RWPE1 (cell line): ENCODE results near the gene ATXN1.

Experiments used
- CTCF ChIA-PET: fragments of 350-600 bp; sonication (Branson Sonifier 250); formaldehyde crosslinking; extraction: SDS; loops from one replicate; lab custom pipeline; 2021; lab: Yijun Ruan, JAX
- POLR2A ChIA-PET: fragments of 400-600 bp; formaldehyde crosslinking; extraction: SDS; loops from one replicate; lab custom pipeline; 2020; ENCODE audit warnings: antibody characterized with exemption; ENCODE audit not compliant: low non-redundant PET; lab: Yijun Ruan, JAX
- DNase-seq: peaks from one replicate; pipeline ENCODE4 v3.0.0; 2012; ENCODE audit warnings: low spot score
- H3K27ac ChIP-seq: fragments of 450-650 bp; 2 replicates; pipeline ENCODE4 v1.5.1; 2017
- TF ChIP-seq, protein P1 (sequence below): fragments of 450-650 bp; conservative IDR thresholded peaks from 2 replicates; pipeline ENCODE4 v1.5.1; 2017; ENCODE audit warnings: low read depth, mild to moderate bottlenecking

Gene ATXN1

DNA sequence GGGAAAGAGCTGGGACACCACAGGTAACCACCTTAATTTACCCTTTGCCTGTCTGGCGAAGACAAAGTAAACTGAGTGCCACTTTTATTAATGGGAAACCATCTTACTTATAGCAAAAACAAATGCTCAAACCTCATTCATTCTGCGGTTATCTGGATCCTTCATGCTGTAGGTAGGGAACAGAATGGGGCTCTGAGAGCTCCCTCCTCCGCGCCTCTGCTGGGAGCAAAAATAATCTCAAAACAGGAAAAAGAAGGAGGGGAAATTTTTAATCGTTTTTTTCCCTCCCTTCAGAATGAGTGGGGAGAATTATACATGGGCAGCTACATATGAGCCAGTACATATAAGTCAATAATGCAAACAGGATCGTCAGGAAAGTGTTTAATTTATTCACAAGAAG, 345.6 kb downstream of the ATXN1 start:
- no peak for DNase-seq
- TF ChIP-seq, protein P1, sequence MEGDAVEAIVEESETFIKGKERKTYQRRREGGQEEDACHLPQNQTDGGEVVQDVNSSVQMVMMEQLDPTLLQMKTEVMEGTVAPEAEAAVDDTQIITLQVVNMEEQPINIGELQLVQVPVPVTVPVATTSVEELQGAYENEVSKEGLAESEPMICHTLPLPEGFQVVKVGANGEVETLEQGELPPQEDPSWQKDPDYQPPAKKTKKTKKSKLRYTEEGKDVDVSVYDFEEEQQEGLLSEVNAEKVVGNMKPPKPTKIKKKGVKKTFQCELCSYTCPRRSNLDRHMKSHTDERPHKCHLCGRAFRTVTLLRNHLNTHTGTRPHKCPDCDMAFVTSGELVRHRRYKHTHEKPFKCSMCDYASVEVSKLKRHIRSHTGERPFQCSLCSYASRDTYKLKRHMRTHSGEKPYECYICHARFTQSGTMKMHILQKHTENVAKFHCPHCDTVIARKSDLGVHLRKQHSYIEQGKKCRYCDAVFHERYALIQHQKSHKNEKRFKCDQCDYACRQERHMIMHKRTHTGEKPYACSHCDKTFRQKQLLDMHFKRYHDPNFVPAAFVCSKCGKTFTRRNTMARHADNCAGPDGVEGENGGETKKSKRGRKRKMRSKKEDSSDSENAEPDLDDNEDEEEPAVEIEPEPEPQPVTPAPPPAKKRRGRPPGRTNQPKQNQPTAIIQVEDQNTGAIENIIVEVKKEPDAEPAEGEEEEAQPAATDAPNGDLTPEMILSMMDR: no peak
- H3K27ac ChIP-seq: no peak overlapping the region
- ChIA-PET CTCF (interaction anchor here (0.6 kb wide), 1 partner anchor 84 kb away, joined by 6 read pairs; no protein-coding TSS in a partner anchor), POLR2A (no interaction called here)

DNA sequence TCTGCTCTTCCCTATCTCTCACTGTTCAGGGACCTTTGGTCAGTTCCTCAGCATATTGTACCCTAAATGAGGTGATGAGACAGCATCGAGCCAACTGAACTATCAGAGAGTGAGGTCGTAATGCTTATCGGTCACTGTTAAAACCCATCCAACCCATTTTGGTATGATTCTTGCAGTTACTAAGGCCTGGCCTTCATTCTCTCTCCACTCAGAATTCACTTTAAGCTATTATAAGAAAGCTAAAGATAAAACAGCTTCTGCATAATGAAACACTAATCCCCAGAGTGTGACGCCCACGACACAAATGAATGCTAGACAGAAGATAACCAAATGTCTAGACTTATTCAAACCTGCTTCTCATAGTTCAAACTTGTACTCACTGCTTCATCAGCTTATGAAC, 347.1 kb downstream of the ATXN1 start:
- ChIA-PET POLR2A (no interaction called here), CTCF (interaction anchor here (0.5 to 0.9 kb wide), 2 partner anchors 20 to 78 kb away, joined by 3 read pairs; no protein-coding TSS in a partner anchor)
- TF ChIP-seq, protein P1: no peak
- no peak overlapping the region for H3K27ac ChIP-seq
- no peak for DNase-seq

DNA sequence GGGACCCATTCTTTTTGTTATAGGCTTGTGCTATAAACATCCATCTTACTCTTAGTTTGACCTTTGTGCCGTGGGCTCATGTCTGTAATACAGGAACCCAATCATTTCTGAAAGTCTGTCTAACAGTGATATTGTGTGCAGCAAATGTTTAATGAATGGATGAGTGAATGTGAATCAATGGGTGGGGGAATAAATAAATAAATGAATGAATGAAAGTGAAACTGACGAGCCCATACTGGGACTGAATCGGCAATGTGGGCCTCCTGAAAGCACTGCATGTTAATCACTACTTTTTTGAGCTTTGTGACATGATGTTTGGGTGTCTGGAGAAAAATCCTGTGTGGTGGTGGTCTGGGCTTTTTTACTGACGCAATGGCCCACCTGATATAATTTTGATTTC, 347.9 kb downstream of the ATXN1 start:
- no peak overlapping the region for H3K27ac ChIP-seq
- ChIA-PET CTCF (no interaction called here), POLR2A (no interaction called here)
- TF ChIP-seq, protein P1: no peak
- no peak for DNase-seq

DNA sequence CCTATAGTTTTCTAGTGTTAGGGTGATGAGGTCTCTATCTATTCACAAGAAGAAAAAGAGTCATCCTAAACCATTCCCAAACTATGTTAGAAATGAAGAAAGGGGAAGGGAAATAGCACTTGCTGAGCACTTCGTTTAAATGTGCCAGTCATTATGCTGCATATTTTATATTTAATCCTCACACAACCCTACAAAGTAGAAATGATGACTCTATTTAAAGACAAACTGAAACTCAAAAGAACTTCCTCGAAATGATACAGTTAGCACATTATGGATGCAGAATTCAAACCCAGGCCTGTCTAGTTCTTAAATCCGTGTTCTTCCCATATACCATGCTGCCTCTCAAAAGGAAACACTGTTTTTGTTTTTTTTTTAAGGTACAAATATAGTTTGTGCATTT, 348.3 kb downstream of the ATXN1 start:
- H3K27ac ChIP-seq: no peak overlapping the region
- ChIA-PET POLR2A (no interaction called here), CTCF (no interaction called here)
- DNase-seq: no peak
- TF ChIP-seq, protein P1: no peak

DNA sequence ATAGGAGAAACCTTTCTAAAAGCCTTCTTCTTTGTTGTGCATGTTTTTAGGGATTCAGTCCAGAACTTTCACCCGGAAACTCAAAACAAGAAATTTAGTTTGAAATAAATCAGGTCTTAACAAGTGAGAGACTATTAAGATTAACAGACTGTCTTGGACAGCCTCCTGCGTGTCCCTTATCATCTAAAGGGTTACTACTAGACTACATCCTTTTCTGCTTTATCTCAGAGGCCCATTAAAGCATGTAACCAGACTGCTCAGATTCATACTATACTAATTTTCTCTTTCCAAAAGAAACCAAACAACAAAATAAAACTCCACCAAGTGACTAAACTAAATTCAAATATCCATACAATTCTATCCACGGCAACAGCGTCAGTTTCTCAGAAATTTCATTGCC, 349.1 kb downstream of the ATXN1 start:
- ChIA-PET POLR2A (no interaction called here), CTCF (interaction anchor here (0.7 kb wide), 1 partner anchor 12 kb away, joined by 3 read pairs; no protein-coding TSS in a partner anchor)
- H3K27ac ChIP-seq: no peak overlapping the region
- TF ChIP-seq, protein P1: no peak
- no peak for DNase-seq

DNA sequence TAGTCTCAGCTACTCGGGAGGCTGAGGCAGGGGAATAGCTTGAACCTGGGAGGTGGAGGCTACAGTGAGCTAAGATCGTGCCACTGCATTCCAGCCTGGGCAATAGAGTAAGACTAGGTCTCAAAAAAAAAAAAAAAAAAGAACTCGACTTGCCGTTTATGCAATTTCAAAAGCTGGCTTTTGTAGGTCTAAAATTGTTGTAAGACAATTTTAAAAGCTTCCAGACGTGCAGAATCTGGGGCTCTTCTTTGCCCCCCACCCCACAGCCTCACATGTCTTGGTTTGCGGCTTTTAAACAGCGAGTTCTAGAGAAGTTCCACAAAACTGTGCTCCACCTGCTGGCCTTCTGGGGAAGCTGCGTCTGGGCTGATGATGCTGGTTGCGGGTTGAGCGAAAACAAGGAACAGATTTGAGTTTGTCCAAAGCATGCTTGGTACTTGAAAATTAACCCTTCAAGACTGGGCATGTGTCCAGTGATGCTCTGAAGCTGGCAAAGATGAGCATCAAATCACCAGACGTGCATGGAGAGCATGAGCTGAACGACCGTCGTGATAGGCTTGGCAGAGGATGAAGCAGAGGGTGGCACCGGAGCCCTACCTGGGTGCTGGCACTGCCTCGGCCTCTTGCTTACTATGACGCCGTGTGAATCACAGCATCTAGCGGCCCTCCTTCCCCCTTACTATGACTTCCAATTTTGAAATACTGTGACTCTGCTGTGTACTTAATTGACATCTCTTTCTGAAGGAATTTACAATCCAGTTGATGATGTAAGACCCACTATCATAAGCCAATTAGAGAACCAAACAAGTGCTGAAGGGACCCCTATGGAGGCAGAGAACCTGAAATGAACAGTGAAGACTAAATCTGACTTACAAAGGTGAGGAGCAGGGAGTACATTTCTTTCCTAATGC, 351.5 kb downstream of the ATXN1 start:
- TF ChIP-seq, protein P1: peak; percentile 85
- ChIA-PET CTCF (interaction anchor here (0.6 to 1.8 kb wide), 19 partner anchors 8 to 677 kb away, joined by 3 to 15 read pairs (median 4); no protein-coding TSS in a partner anchor), POLR2A (no interaction called here)
- peak; percentile 51 for DNase-seq
- H3K27ac ChIP-seq: no peak overlapping the region
